Sigmoid colon (tissue), 7 donors: ENCODE data around the gene FAM53A. TPM values are rescaled to one million over a fixed set of nuclear protein-coding genes. Genes with fewer than 3 reads are reported as not detected.
A peak's percentile ranks its signal among the peaks of the same experiment; 100 is the strongest.

Experiments used
- DNase-seq: peaks from one replicate; pipeline ENCODE4 v3.0.0-alpha.2; 2019
- H3K27ac ChIP-seq, 4 donors: fragments of 200-600 bp; sonication (generic); one replicate each; pipeline ENCODE4 v1.5.1; 2016 to 2019; ENCODE audit warnings: mild to moderate bottlenecking in 1 of 4
- H3K27me3 ChIP-seq, 3 donors: fragments of 200-600 bp; sonication (generic); one replicate each; pipeline ENCODE4 v1.5.1; 2019; ENCODE audit warnings: mild to moderate bottlenecking in 1 of 3
- H3K36me3 ChIP-seq, 4 donors: fragments of 200-600 bp; sonication (generic); one replicate each; pipeline ENCODE4 v1.5.1; 2016 to 2019
- H3K4me1 ChIP-seq, 4 donors: fragments of 200-600 bp; sonication (generic); one replicate each; pipeline ENCODE4 v1.5.1; 2017 to 2019
- H3K4me3 ChIP-seq, 4 donors: fragments of 200-600 bp; sonication (generic); one replicate each; pipeline ENCODE4 v1.5.1; 2017 to 2019; ENCODE audit warnings: mild to moderate bottlenecking in 2 of 4, moderate library complexity in 1 of 4
- H3K9me3 ChIP-seq, 4 donors: fragments of 200-600 bp in 3 of 4; sonication (generic) in 3 of 4; one replicate each; pipeline versions ENCODE4 v1.5.1 to v1.6.1; 2013 to 2019
- CTCF ChIP-seq, 4 experiments: fragments of 450-650 bp in 3 of 4; fragments of 200-600 bp in 1 of 4; IDR thresholded peaks; one replicate each; pipeline ENCODE4 v1.5.1; 2016 to 2019; ENCODE audit warnings: antibody characterized with exemption in 4 of 4, mild to moderate bottlenecking in 3 of 4, moderate library complexity in 2 of 4
- EP300 ChIP-seq, 4 donors: sonication (generic); formaldehyde crosslinking; IDR thresholded peaks; one replicate each; pipeline ENCODE4 v1.6.1; 2017; ENCODE audit warnings: antibody characterized with exemption in 4 of 4
- POLR2A ChIP-seq, 2 donors: fragments of 450-650 bp; IDR thresholded peaks; one replicate each; pipeline ENCODE4 v1.6.1; 2016; ENCODE audit warnings: antibody characterized with exemption in 2 of 2, mild to moderate bottlenecking in 2 of 2, moderate library complexity in 2 of 2
- POLR2AphosphoS5 ChIP-seq, 4 donors: sonication (generic); formaldehyde crosslinking; IDR thresholded peaks; one replicate each; pipeline ENCODE4 v1.6.1; 2017; ENCODE audit warnings: antibody characterized with exemption in 4 of 4
- WGBS, 2 donors: extraction: QIAGEN DNeasy Blood & Tissue Kit; methylation state at CpG; one replicate each; pipeline ENCODE4 v1.1.7; 2013; 5-methylcytosine and 5-hydroxymethylcytosine counted together
- intact Hi-C: fragments of 100-400 bp; cut with DNase I; formaldehyde crosslinking; loops from one replicate; pipeline ENCODE4 v1.15.1; 2023
- polyA plus RNA-seq, 3 donors: library from polyadenylated mRNA; stranded (reverse); fragments of 200-250 nt; gene quantifications; one replicate each; pipeline ENCODE4 v1.2.3, GENCODE V29; 2013
- total RNA-seq, 4 donors: library from RNA; depleted of rRNA; stranded (reverse); fragments of >200 nt; gene quantifications; one replicate each; pipeline ENCODE4 v1.1.0, GENCODE V29; 2016
- donor health status: healthy with polysubstance abuse.
- donor health status: Bipolar disorder and iron deficiency.
- donor health status: healthy.

The FAM53A gene
- total and polyA plus RNA-seq, 7 donors = 0.23 to 4.1 (median 1.4) TPM

- Histone ChIP-seq H3K27ac (peak overlapping the region in 2 of 4 donors; percentile 47), H3K4me3 (no peak overlapping the region), H3K9me3 (no peaks in the 10 kb centered on the region), H3K27me3 (no peaks in the 10 kb centered on the region), H3K4me1 (peaks cover 0 to 8% (median 4%) of the 10 kb centered on the region in 4 donors), H3K36me3 (peaks cover 0 to 46% (median 11%) of the 10 kb centered on the region in 4 donors)
- WGBS, 2 donors = 94% methylated on average over 31 of the region's 31 CpGs
- no peak for DNase-seq
- TF ChIP-seq POLR2AphosphoS5 (IDR thresholded peaks at IDR 0.05) = no peak
- TF ChIP-seq CTCF (IDR thresholded peaks at IDR 0.05) = no peak
- TF ChIP-seq POLR2A (IDR thresholded peaks at IDR 0.05) = no peak
- TF ChIP-seq EP300 (IDR thresholded peaks at IDR 0.05) = no peak
- intact Hi-C loops = loop anchor here (10.0 kb wide), 1 partner anchor 84 kb away; no protein-coding TSS in a partner anchor
Measured at GRCh38 chr4:1728061-1728980, 44.2 kb upstream of the FAM53A start.

- peak overlapping the region in 3 of 4 donors; percentile 25 to 47 (median 47) for H3K27ac ChIP-seq
- H3K27me3 ChIP-seq = no peaks in the 10 kb centered on the region
- TF ChIP-seq POLR2AphosphoS5 (IDR thresholded peaks at IDR 0.05) (peak in 1 of 4 donors; percentile 42), CTCF (IDR thresholded peaks at IDR 0.05) (no peak)
- intact Hi-C loops = loop anchor here (10.0 kb wide), 1 partner anchor 83 kb away; no protein-coding TSS in a partner anchor
- H3K4me3 ChIP-seq = no peak overlapping the region
- peaks cover 0 to 42% (median 8%) of the 10 kb centered on the region in 4 donors for H3K36me3 ChIP-seq
- 70 to 72% methylated on average over 18 of the region's 18 CpGs for WGBS, 2 donors
- H3K4me1 ChIP-seq = peaks cover 0 to 14% (median 6%) of the 10 kb centered on the region in 4 donors
- H3K9me3 ChIP-seq = no peaks in the 10 kb centered on the region
- DNase-seq = no peak
Measured at GRCh38 chr4:1727117-1728031, 43.3 kb upstream of the FAM53A start.

GRCh38 chr4:1726146-1726934 is 42.2 kb upstream of the FAM53A start:
- intact Hi-C loops = loop anchor here (1.0 to 10.0 kb wide), 2 partner anchors 33 to 82 kb away; no protein-coding TSS in a partner anchor
- DNase-seq = peak; percentile 91
- Histone ChIP-seq H3K4me1 (peaks cover 0 to 24% (median 15%) of the 10 kb centered on the region in 4 donors), H3K27ac (peak overlapping the region in 3 of 4 donors; percentile 1 to 47 (median 47)), H3K9me3 (no peaks in the 10 kb centered on the region), H3K27me3 (no peaks in the 10 kb centered on the region), H3K4me3 (no peak overlapping the region), H3K36me3 (peaks cover 0 to 38% (median 8%) of the 10 kb centered on the region in 4 donors)
- WGBS, 2 donors = 46 to 60% methylated on average over 17 of the region's 17 CpGs
- TF ChIP-seq CTCF (IDR thresholded peaks at IDR 0.05) (peak; percentile 84 to 97 (median 91)), POLR2A (IDR thresholded peaks at IDR 0.05) (no peak)

- TF ChIP-seq POLR2AphosphoS5 (IDR thresholded peaks at IDR 0.05) (no peak), POLR2A (IDR thresholded peaks at IDR 0.05) (no peak), EP300 (IDR thresholded peaks at IDR 0.05) (no peak), CTCF (IDR thresholded peaks at IDR 0.05) (no peak)
- 90 to 94% methylated on average over 10 of the region's 10 CpGs for WGBS, 2 donors
- no peak for DNase-seq
- no peak overlapping the region for H3K4me3 ChIP-seq
- peaks cover 0 to 31% (median under 1%) of the 10 kb centered on the region in 4 donors for H3K36me3 ChIP-seq
- no peak overlapping the region for H3K27ac ChIP-seq
- peaks cover 0 to 25% (median 15%) of the 10 kb centered on the region in 4 donors for H3K4me1 ChIP-seq
- no peaks in the 10 kb centered on the region for H3K27me3 ChIP-seq
- H3K9me3 ChIP-seq = no peaks in the 10 kb centered on the region
- intact Hi-C loops = loop anchor here (10.0 kb wide), 1 partner anchor 81 kb away; no protein-coding TSS in a partner anchor
Measured at GRCh38 chr4:1725521-1725920, 41.4 kb upstream of the FAM53A start.
